Keratinocyte (primary cell): ENCODE measurements around the gene BATF3.

ENCODE experiments used
- EZH2 ChIP-seq: IDR thresholded peaks from one replicate; pipeline ENCODE4 v1.6.1; 2012; ENCODE audit warnings: inconsistent platforms, mild to moderate bottlenecking, low read length, moderate library complexity
- TF ChIP-seq, protein P1 (sequence below), 3 experiments: IDR thresholded peaks in 1 of 3; conservative IDR thresholded peaks in 1 of 3; optimal IDR thresholded peaks in 1 of 3; 2 replicates in 2 of 3; 3 replicates in 1 of 3; pipeline versions ENCODE3 to v1.5.1; 2011; ENCODE audit warnings: low read length in 3 of 3, mild to moderate bottlenecking in 3 of 3, moderate library complexity in 2 of 3, control low read depth in 1 of 3, inconsistent platforms in 1 of 3; ENCODE audit not compliant: insufficient read depth in 2 of 3; ENCODE audit errors: extremely low read depth in 1 of 3

DNA sequence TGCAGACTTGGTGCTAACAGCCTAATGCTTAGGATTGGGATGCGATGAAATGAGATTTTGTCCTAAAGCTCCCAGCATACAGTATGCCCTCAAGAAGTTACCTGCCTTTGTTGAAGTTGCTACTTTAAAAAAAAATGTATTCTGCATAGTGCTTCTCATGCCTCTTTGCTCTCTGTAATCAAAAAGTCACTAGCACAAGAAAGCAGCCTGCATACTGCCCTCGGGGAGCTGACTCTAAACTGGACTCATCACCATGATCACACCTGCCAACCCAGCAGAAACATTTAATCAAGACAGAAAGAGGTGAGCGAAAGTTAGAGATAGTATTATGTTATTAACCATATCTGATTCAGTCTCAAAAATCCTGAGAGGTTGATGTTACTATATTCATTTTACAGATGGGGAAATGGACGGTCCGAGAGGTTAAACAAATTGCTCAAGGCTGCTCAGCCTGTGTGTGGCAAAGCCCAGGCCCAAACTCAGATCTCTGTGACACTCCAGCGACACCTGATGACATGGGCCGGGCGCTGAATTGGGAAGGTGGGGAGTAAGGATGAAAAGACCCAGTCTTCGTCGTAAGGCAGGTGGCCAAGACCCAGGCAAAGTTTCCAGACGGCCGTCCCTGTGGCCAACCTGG is 1.1 kb downstream of the BATF3 start:
- TF ChIP-seq, protein P1, sequence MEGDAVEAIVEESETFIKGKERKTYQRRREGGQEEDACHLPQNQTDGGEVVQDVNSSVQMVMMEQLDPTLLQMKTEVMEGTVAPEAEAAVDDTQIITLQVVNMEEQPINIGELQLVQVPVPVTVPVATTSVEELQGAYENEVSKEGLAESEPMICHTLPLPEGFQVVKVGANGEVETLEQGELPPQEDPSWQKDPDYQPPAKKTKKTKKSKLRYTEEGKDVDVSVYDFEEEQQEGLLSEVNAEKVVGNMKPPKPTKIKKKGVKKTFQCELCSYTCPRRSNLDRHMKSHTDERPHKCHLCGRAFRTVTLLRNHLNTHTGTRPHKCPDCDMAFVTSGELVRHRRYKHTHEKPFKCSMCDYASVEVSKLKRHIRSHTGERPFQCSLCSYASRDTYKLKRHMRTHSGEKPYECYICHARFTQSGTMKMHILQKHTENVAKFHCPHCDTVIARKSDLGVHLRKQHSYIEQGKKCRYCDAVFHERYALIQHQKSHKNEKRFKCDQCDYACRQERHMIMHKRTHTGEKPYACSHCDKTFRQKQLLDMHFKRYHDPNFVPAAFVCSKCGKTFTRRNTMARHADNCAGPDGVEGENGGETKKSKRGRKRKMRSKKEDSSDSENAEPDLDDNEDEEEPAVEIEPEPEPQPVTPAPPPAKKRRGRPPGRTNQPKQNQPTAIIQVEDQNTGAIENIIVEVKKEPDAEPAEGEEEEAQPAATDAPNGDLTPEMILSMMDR (optimal IDR thresholded peaks at IDR 0.05 in 1 of 3, IDR thresholded peaks at IDR 0.05 in 1 of 3, conservative IDR thresholded peaks at IDR 0.05 in 1 of 3; ENCODE audit: extremely low read depth in 1 of 3, insufficient read depth in 2 of 3, low read length in 3 of 3) = no peak
- TF ChIP-seq EZH2 = peak; percentile 43
